ENCODE measurements around the gene CRACDL. TPM values are rescaled to one million over a fixed set of nuclear protein-coding genes. Genes with fewer than 3 reads are reported as not detected.

The CRACDL gene
- polyA plus RNA-seq, 4 donors: 2.9 to 3.5 (median 3.2) TPM

DNA sequence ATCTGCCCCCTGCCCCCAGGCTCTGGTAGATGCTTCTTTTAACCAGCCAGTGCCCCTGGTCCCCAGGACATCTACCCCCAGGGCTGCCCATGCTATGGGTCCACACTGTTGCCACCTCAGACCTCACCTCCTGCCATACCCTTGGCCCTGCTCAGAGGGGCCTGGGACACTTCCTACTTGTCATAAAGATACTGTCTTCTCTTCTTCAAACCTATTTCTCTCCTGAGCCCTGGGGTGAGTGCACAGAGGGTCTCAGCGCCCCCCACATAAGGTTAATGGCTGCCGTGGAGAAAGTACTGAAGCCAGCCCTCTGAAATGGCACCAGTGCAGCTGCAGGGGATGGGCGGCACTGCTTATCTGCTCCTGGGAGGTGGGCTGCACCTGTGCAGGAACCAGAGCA is 127.5 kb downstream of the CRACDL start:
- DNase-seq (ENCODE audit: low read depth in 4 of 4, low spot score in 3 of 4): no peak

DNA sequence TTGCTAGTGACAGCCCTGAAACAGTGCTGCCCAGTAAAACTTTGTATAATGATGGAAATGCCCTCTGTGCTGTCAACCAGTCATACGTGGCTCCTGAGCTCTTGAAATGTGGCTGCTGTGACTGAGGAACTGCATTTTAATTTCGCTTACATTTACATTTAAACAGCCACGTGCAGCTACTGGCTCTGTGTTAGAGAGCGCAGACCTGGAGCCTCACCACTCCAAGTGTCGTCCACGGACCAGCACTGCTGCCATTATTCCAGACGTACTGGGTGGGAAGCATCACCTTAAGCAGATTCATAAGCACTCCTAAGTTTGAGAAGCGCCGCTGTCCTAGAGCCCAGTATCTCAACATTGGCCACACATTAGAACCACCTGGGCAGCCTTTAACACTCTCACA is 128.1 kb downstream of the CRACDL start:
- no peak for DNase-seq (ENCODE audit: low read depth in 4 of 4, low spot score in 3 of 4)

DNA sequence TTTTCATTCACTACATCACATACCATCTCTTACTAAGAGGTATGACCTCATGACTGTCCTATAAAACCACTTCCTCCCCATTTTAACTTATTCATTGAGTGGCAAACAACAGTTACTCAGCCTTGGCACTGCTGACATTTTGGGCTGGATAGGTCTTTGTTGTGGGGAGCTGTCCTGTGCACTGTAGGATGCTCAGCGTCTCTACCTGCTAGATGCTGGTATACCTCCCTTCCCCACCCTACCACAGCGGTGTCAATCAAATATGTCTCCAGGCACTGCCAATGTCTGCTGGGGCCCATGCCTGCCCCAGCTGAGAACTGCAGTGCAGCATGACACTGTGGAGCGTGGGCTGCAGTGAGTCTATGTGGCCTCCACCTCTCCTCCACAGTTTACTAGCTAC is 128.8 kb downstream of the CRACDL start:
- DNase-seq (ENCODE audit: low read depth in 4 of 4, low spot score in 3 of 4): no peak

DNA sequence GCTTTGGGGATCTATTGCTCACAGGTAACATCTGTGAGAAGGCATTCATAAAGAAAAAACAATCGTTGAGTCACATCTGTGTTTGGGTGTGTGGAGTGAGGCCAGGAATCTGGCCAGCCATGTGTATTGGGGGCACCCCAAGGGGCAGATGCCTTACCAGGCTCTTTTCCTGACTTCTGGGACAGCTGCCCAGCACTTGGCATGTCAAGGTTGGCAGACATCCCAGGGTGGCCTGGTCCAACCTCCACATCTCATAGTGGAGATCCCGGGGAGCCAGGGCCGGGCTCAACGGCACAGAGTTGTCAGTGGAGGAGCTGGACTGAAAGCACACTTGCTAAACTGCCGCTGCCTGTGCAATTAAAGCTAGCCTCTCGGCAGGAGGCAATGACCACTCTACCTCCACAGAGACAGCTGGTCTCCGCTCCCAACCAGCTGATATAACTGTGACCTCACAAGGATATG is 129.8 kb downstream of the CRACDL start:
- DNase-seq (ENCODE audit: low read depth in 4 of 4, low spot score in 3 of 4): no peak

DNA sequence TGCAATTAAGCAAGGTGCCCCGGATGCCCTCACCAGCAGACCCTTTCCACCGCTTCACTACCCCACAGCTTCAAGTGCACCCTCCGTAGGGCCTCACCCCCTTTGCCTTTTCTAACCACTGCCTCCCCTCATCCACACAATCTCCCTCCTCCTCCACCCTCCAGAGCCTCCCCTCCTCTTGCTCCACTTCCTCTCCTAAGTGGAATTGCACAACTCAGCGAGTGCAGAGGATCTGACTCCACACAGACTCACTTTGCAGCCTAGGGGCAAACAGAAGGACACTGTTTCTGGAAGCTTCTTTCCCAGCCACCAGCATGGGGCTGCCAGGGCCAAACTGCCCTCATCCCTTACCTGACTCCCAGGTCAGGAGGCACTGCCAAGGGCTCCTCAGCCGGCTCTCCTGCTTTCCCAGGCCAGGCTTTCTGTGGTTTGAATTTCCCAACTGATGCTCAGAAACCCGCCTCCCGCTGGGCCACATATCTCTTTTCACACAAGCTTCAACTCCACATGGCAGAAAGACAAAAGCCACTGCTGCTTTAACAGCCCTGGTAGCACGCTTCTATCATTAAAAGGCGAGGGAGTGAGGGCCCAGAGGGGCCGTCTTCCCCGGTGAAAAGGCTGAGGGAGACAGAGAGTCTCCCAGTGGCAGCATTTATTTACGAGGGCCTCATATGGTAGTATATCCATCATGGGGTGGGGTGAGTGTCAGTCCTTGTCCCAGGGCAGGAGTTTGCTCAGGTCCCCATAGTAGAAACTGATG is 130.4 kb downstream of the CRACDL start:
- no peak for DNase-seq (ENCODE audit: low read depth in 4 of 4, low spot score in 3 of 4)

DNA sequence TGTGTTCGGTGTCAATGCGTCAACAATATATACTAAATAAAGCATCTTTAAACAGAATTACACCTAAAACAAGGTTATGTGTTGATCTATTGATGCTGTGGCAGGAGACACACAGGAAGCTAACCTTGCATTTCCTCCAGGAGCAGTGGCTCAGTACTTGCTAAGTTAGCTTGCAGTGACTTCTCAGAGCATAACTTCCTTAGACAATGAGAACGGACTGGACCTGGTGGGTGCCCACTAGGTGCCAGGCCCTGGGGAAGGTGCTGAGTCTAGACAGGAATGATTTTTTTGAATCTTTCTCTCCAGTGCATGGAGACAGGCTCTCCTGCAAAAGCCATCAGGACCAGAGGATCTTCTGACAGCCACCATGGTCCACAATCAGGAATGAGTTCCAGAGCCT is 131.3 kb downstream of the CRACDL start:
- no peak for DNase-seq (ENCODE audit: low read depth in 4 of 4, low spot score in 3 of 4)

DNA sequence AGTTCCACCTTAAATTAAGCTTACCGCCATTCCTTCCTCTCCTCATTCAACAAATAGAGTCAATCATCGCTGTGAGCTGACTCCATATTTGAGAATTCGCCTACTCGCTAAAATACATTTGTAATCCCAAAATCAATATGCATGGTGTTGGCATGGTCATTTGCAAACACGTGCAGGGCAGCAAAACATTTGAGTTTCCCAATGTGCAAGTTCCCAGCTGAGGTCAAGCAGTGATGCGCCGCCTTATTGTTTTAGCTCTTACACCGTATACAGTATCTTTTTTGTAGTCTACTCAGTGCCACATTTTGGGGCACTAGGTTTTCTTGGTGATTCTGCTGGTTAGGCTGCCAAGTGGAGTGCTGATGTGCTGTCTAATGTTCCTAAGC is 131.8 kb downstream of the CRACDL start:
- no peak for DNase-seq (ENCODE audit: low read depth in 4 of 4, low spot score in 3 of 4)

DNA sequence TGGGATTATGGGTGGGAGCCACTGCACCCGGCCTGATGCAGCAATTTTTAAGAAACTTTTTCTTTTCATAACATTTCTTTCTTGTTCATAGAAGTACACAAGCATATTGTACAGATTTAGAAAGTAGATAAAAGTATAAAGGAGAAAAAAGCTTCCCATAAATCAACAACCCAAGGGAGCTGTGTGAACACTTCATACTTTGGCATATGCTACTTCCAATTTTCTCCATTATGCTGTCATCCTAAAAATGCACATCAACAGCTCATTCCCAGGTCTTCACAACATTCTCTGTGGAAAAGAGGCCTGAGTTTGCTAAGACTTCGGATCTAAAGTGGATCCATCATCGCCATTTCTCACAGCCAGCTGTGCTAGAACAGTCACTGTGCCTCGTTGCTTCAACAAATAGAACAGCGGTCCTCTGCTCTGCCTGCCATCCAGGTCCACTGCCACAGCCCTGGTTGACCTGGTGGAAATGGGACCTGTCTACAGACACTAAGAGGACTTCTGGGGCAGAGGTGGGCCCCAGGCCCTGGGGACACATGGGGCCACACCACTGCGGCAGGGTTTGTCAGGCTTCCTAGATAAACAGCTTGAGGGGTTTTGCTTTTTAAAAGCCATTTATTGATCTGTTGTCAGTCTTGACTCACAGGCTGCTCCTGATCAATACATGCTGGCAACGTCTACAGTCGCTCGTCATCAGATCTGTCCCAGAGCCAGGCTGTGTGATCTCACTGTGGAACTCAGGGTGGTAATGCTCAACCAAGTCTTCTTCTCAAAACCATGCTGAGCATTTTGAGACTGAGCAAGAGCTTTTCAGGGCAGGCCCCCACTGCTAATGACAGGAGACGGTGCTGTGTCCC is 132.4 kb downstream of the CRACDL start:
- DNase-seq (ENCODE audit: low read depth in 4 of 4, low spot score in 3 of 4): no peak

DNA sequence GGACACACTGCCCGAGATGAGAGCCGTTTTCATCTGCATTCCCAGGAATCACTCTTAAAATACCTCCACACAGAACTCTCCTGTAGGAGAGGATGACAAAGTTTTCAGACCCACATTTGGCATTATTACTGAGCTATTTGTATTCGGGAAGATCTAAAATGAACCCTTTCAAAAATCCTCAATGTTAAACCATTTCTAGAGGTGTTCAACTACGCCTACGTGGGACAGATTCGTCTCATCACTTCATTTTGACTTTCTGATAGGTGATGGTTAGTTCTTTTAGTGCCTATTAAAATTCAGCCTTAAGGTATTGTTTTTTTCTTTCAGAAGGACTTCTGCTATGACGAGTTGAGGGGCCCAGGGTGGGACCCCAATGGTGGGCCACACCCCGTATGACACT is 133.7 kb downstream of the CRACDL start:
- no peak for DNase-seq (ENCODE audit: low read depth in 4 of 4, low spot score in 3 of 4)

DNA sequence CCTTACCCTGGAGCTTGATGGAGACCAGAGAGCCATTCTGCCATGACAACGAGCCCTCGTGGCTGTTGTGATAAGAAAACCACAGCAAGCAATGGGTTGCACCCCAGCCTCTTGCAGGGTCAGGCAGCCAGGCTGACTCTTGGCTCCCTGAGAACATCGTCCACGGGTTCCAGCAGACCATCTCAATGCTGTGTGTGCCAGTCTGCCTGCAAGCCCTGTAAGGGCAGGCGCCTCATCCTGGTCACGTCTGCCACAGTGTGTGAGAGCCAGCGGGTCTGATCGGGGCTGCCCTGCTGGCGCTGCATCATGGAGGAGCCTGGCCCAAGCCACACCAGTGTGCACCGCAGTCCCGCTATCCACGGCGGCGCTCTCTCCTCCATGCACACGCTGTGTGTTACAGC is 134.1 kb downstream of the CRACDL start:
- no peak for DNase-seq (ENCODE audit: low read depth in 4 of 4, low spot score in 3 of 4)

DNA sequence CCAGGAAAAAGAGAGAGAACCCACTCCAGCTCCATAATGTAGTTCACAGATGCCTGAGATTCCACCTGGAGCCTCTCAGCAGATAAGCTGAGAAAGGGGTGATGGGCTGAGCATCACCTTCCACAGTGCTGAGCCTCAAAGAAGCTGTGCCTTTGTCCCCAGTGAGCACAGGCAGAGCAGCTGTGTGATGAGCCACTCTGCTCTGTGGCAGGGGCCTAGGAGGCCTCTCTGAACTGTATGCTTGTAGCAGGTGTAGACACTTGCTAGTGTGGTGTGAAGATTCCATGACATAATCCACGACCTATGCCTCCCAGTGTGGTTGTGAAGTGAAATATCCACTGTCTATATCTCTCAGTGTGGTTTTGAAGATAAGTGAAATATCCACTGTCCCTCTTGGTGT is 134.7 kb downstream of the CRACDL start:
- DNase-seq (ENCODE audit: low read depth in 4 of 4, low spot score in 3 of 4): no peak

DNA sequence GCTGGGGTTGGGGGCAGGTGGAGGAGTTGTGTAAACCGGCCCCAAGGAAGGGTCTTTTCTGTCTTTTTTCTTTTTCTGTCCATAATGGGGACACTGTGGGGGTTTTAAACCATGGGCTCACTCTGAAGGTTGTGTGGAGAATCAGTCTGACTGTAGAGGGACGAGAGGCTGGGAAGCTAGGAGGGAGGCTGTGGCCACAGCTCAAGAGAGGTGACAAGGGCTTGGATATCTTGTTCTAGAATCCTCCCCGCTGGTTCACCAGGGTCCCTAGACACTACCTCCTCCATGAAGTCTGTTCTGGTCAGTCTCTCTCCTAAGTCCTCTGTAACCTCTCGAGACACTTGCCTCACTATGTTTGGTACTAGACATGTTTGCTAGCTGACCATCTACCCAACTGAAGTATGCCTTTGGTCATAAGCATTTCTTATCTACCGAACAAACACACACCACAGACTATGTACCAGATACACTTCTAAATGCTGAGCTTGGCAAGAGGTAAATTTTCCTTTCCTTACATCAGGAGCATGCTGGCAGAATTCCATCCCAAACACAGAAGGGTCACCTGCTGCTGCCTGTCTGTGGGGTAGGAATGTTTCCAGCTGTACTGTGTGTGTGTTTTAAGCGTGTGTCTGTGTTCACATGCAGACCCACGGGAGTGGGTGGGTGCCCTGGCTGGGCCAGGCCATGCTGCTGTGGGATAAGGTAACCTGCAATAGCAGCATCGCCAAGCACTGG is 135.5 kb downstream of the CRACDL start:
- DNase-seq (ENCODE audit: low read depth in 4 of 4, low spot score in 3 of 4): no peak

DNA sequence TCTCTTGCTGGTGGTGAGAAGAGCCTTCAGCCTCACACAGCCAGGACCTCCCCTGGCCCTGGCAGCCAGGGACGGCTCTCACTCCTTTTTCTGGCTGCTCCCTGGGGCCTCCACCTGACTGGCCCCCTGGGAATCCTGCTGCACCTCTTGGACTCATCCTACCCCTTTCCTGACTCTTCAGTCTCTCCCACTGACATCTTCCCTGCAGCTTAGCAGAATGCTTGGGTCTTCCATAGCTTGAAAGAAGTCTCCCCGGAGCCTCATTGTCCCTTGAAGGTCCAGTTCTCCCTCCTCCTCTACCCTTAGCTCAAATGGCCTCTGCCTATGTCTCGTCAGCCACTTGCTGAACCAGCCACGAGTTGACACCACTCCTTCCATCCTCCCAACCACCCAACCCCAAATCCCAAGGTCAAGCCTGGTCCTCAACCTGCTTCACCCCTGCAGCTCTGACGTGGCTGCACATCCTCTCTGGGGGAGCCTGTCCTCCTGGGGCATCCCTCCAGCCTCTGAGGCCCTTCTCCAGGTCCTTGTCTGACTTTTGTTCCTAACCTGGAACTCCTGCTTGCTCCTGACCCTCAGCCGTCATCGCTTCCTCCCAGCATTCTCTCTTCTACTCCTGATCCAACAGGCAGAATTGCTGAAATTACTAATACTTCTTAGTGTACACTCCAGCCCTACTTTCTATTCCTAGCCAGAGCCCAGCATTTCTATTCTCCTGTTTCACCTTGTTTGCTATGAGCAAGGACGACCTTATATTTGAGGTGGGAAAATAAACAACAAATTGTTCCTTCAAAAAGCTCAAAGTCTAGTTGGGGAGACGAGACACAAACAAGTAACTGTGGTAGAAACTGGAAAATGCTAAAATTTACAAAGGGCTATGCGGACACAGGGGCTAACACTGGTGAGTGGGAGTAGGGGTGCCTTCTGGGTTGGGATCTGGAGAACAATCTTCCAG is 136.4 kb downstream of the CRACDL start:
- DNase-seq (ENCODE audit: low read depth in 4 of 4, low spot score in 3 of 4): no peak

DNA sequence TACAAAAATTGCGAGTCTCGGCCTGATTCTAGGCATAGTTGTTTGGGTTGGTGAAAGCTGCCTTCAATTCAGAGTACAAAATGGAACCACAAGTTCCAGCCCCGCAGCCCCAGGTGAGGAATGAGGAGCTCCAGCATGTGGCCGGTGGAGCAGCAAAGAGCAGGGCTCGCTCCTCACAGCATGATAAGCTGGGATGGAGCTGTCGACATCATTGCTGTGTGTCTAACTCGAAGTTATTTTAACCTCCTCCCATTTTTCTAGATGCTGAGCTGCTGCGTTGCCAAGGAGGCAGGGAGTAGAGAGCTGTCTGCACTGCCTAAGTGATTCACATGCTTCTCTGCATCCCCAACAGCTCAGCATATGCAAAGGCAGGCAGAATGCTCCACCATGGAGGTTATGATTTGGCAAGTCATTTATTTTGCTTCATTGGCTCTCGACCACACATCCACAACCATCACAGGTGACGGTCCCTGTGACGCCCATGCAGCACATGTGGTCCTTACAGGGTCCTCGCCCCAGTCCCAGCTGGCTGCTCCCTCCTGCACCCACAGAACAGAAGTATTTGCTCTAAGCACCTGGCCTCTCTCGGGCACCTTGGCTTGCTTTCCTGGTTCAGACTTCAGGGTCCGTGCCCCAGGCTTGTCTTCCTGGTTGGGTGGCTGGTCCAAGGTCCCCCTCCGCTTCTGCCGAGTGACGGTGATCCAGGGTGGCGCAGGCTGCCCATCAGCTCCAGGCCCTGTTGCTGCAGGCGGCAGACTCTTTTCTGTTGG is 139.1 kb downstream of the CRACDL start:
- DNase-seq (ENCODE audit: low read depth in 4 of 4, low spot score in 3 of 4): no peak

DNA sequence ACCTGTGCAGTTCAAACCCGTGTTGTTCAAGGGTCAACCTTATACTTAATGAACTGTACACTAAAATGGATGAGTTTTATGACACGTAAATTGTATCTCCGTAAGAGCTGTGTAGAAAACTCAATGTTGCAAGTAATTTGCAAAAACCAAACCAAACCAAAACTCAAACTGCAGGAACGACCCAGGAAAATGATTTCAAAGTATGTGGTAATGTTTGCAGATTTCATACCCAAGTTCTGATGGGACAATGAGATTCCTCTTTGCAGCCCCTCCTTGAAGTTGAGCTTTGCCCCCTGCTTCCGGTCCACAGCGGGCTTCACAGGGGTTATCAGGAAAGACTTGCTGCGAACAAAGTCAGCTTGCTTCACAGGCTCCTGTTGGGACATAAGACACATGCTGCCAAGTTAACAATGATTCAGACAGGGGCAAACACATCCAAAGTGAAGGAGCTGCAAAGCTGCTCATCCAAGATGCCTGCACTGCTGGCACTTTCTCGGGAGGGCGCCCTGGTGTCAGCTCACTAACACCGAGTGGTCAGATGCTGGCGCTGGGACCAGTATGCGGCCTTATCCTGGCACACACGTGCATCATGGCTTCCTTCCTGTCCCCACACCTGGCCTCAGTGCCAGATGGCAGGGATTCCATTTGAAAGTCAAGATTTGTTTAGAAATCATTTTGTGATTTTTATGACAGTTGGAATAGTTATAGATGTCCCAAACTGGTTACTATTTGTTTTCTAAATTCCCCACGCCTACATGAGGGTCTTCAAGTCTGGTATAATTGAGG is 139.9 kb downstream of the CRACDL start:
- no peak for DNase-seq (ENCODE audit: low read depth in 4 of 4, low spot score in 3 of 4)

DNA sequence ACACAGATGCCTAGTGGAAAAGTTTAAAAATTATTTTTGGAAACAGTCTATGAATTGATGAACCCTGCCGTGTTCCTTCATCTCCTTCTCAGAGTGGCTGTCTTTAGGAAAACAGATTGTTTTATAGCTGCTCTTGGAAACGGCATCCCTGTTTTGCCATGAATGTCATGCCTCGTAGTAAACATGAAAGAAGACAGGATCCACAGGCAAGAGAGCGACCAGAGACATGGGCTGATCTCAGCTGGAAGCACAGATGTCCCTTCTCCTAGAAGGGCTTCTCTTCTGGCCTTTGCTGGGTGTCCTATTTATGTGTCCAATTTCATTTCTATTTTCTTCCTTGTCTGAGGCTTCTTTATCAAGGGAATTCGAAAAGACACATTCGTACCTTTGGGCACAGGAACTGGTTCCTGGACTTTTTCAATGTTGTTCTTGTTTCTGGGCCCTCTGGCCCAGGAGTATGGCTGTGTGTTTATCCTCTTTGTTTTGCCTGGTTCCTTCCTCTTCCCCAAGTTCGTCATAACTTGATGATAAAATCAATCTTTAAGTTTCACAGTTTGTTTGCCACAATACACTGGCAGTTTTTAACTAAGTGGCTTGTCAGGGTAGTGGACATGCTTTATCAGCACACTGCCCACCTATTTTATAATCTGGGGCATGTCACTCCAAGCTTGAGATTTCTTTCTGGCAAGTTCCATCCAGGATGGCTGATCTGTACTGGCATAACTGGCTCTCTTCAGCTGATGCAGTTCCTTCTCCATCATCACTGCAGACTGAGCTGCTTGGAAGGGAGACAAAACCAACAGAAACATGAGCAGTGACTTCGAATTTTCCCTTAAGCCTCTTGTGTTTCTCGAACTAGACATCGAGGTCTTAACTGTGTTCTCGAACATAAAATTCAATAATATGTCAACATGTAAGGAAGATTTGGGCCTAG is 141.9 kb downstream of the CRACDL start:
- DNase-seq (ENCODE audit: low read depth in 4 of 4, low spot score in 3 of 4): no peak

DNA sequence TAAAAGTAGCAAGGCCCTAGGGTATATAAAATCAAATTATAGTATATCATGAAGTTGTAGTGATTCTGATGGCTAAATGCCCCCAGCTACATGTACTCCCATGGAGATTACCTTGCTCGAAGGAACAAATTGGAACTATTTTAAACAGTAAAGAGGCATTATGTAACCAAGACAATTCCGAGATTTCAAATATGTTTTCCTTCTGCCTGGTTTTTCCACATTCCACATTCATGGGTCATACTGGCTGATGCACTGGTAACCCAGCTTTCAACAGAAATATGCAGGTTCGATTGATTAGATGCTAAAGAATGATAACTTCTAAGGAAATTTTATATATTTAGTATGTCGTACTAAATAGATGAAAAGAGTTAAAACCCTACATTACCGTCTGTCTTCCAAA is 142.8 kb downstream of the CRACDL start:
- DNase-seq (ENCODE audit: low read depth in 4 of 4, low spot score in 3 of 4): no peak

DNA sequence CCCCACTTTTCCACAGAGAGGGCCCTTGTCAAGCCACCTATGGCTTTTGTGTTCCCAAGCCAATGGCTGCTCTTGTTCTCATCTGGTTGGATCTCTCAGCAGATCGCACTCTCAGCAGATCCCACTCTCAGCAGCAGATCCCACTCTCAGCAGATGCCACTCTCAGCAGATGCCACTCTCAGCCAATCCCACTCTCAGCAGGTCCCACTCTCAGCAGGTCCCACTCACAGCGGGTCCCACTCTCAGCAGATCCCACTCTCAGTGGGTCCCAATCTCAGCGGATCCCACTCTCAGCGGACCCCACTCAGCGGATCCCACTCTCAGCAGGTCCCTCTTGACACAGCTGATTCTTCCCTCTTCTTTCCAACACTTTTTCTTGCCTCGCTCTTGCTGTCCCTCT is 145.8 kb downstream of the CRACDL start:
- no peak for DNase-seq (ENCODE audit: low read depth in 4 of 4, low spot score in 3 of 4)
